IMR-90 (cell line): Measurements from ENCODE around the gene CLDN18. TPM values are rescaled to one million over a fixed set of nuclear protein-coding genes. Genes with fewer than 3 reads are reported as not detected.

Experiments used
- ATAC-seq: fragments of 200-7000 bp; cut with Tn5 transposase; 2 replicates; pipeline ENCODE4 v1.9.1; 2020; ENCODE audit warnings: low read depth, mild to moderate bottlenecking, moderate library complexity
- BruUV-seq: library from RNA; stranded (reverse); fragments of 400-500 nt; replicated peaks from 2 replicates; lab custom pipeline; 2021; lab: Mats Ljungman, UMichigan
- CTCF ChIA-PET: fragments of 300-600 bp; formaldehyde crosslinking; extraction: SDS; loops from one replicate; lab custom pipeline; 2021; ENCODE audit warnings: antibody characterized with exemption; lab: Yijun Ruan, JAX
- POLR2A ChIA-PET: fragments of 300-600 bp; sonication (Branson Sonifier 250); formaldehyde crosslinking; loops from one replicate; lab custom pipeline; 2022; ENCODE audit warnings: antibody characterized with exemption; ENCODE audit not compliant: unreplicated experiment; lab: Charles Lee
- DNase-seq: peaks from one replicate; pipeline ENCODE4 v3.0.0; 2013
- H2AFZ ChIP-seq: replicated peaks from 2 replicates; pipeline ENCODE3; 2013; ENCODE audit warnings: low read length, mild to moderate bottlenecking; ENCODE audit not compliant: poor library complexity
- H2AK5ac ChIP-seq: 2 replicates; pipeline ENCODE4 v1.6.1; 2013; ENCODE audit warnings: low read depth, low read length, inconsistent platforms
- H2AK9ac ChIP-seq: replicated peaks from 2 replicates; pipeline ENCODE3; 2013; ENCODE audit warnings: mild to moderate bottlenecking, low read depth, low read length, moderate library complexity; ENCODE audit not compliant: poor library complexity
- H2BK120ac ChIP-seq: 2 replicates; pipeline ENCODE4 v1.6.1; 2013; ENCODE audit warnings: low read depth, low read length, inconsistent platforms
- H2BK15ac ChIP-seq: 3 replicates; pipeline ENCODE4 v1.6.1; 2013; ENCODE audit warnings: low read depth, low read length, inconsistent platforms
- H2BK20ac ChIP-seq: 2 replicates; pipeline ENCODE4 v1.6.1; 2013; ENCODE audit warnings: low read depth, mild to moderate bottlenecking, inconsistent platforms, low read length, moderate library complexity
- H2BK5ac ChIP-seq: 2 replicates; pipeline ENCODE4 v1.6.1; 2013; ENCODE audit warnings: mild to moderate bottlenecking, low read depth, low read length, inconsistent platforms; ENCODE audit not compliant: poor library complexity, severe bottlenecking
- H3K14ac ChIP-seq: replicated peaks from 2 replicates; pipeline ENCODE4 v1.6.1; 2013; ENCODE audit warnings: low read depth, low read length, inconsistent platforms
- H3K18ac ChIP-seq: 2 replicates; pipeline ENCODE4 v1.6.1; 2013; ENCODE audit warnings: low read depth, low read length, control low read depth
- H3K23ac ChIP-seq: 2 replicates; pipeline ENCODE4 v1.6.1; 2013; ENCODE audit warnings: low read depth, low read length, inconsistent platforms
- H3K27ac ChIP-seq: 2 replicates; pipeline ENCODE4 v1.5.1; 2013; ENCODE audit warnings: mild to moderate bottlenecking, control low read depth, low read length; ENCODE audit not compliant: insufficient read depth
- H3K27me3 ChIP-seq: 2 replicates; pipeline ENCODE4 v1.6.1; 2013; ENCODE audit warnings: low read length; ENCODE audit not compliant: control insufficient read depth, insufficient read depth
- H3K36me3 ChIP-seq: 2 replicates; pipeline ENCODE4 v1.6.1; 2013; ENCODE audit warnings: low read length, mixed read lengths; ENCODE audit not compliant: control insufficient read depth, insufficient read depth
- H3K4ac ChIP-seq: 2 replicates; pipeline ENCODE4 v1.6.1; 2013; ENCODE audit warnings: low read depth, low read length, inconsistent platforms
- H3K4me1 ChIP-seq: 2 replicates; pipeline ENCODE4 v1.6.1; 2013; ENCODE audit warnings: low read length, mixed read lengths; ENCODE audit not compliant: control insufficient read depth, insufficient read depth
- H3K4me2 ChIP-seq: 2 replicates; pipeline ENCODE4 v1.6.1; 2013; ENCODE audit warnings: low read depth, mild to moderate bottlenecking, control low read depth, low read length, moderate library complexity
- H3K4me3 ChIP-seq: 2 replicates; pipeline ENCODE4 v1.5.1; 2013; ENCODE audit warnings: low read depth, mild to moderate bottlenecking, control low read depth, low read length, moderate library complexity; ENCODE audit not compliant: insufficient read depth
- H3K56ac ChIP-seq: 2 replicates; pipeline ENCODE4 v1.6.1; 2013; ENCODE audit warnings: low read length, inconsistent platforms; ENCODE audit not compliant: insufficient read depth; ENCODE audit errors: extremely low read depth
- H3K79me1 ChIP-seq, 2 experiments: 2 replicates each; pipeline ENCODE4 v1.6.1; 2013; ENCODE audit warnings: low read length in 2 of 2, inconsistent platforms in 1 of 2, low read depth in 1 of 2
- H3K9ac ChIP-seq: 2 replicates; pipeline ENCODE4 v1.6.1; 2013; ENCODE audit warnings: low read depth, low read length, control low read depth
- H3K9me1 ChIP-seq: 2 replicates; pipeline ENCODE4 v1.6.1; 2013; ENCODE audit warnings: low read length, inconsistent platforms; ENCODE audit not compliant: insufficient read depth
- H3K9me3 ChIP-seq: 2 replicates; pipeline ENCODE4 v1.6.1; 2013; ENCODE audit warnings: low read length; ENCODE audit not compliant: control insufficient read depth, insufficient read depth
- H4K20me1 ChIP-seq: 2 replicates; pipeline ENCODE4 v1.6.1; 2013; ENCODE audit warnings: low read length, inconsistent platforms; ENCODE audit not compliant: insufficient read depth
- H4K5ac ChIP-seq: 2 replicates; pipeline ENCODE4 v1.6.1; 2013; ENCODE audit warnings: mild to moderate bottlenecking, low read depth, low read length, control low read depth
- H4K8ac ChIP-seq, 2 experiments: 2 replicates each; pipeline ENCODE4 v1.6.1; 2013; ENCODE audit warnings: low read depth in 2 of 2, low read length in 2 of 2, control low read depth in 1 of 2, inconsistent platforms in 1 of 2
- H4K91ac ChIP-seq: 2 replicates; pipeline ENCODE4 v1.6.1; 2013; ENCODE audit warnings: low read depth, low read length, inconsistent platforms; ENCODE audit not compliant: insufficient read depth
- BHLHE40 ChIP-seq: fragments of 150-350 bp; IDR thresholded peaks from 2 replicates; pipeline ENCODE4 v1.6.1; 2016; ENCODE audit warnings: mild to moderate bottlenecking, low read depth, low read length
- CEBPB ChIP-seq: IDR thresholded peaks from 2 replicates; pipeline ENCODE4 v1.6.1; 2012; ENCODE audit warnings: low read depth, low read length, improper control_type of control experiment
- CHD1 ChIP-seq: IDR thresholded peaks from 2 replicates; pipeline ENCODE4 v1.6.1; 2012; ENCODE audit warnings: low read depth, low read length, improper control_type of control experiment
- CTCF ChIP-seq: conservative IDR thresholded peaks from 2 replicates; pipeline ENCODE4 v1.5.1; 2012; ENCODE audit warnings: mild to moderate bottlenecking, low read depth, low read length, improper control_type of control experiment
- ELK1 ChIP-seq: fragments of 150-350 bp; IDR thresholded peaks from 2 replicates; pipeline ENCODE4 v1.6.1; 2016; ENCODE audit warnings: low read depth, mild to moderate bottlenecking, low read length, moderate library complexity, borderline replicate concordance
- FOS ChIP-seq: fragments of 150-350 bp; IDR thresholded peaks from 2 replicates; pipeline ENCODE4 v1.6.1; 2016; ENCODE audit warnings: low read depth, low read length
- MAFK ChIP-seq: IDR thresholded peaks from 2 replicates; pipeline ENCODE4 v1.6.1; 2012; ENCODE audit warnings: low read depth, low read length, improper control_type of control experiment
- MAZ ChIP-seq: IDR thresholded peaks from 2 replicates; pipeline ENCODE4 v1.6.1; 2012; ENCODE audit warnings: low read depth, mild to moderate bottlenecking, low read length, improper control_type of control experiment, moderate library complexity, borderline replicate concordance
- MXI1 ChIP-seq: IDR thresholded peaks from 2 replicates; pipeline ENCODE4 v1.6.1; 2012; ENCODE audit warnings: low read depth, mild to moderate bottlenecking, low read length, moderate library complexity, borderline replicate concordance
- NFE2L2 ChIP-seq: fragments of 150-350 bp; IDR thresholded peaks from 2 replicates; pipeline ENCODE4 v1.6.1; 2016; ENCODE audit warnings: low read depth, mild to moderate bottlenecking, low read length
- POLR2A ChIP-seq: IDR thresholded peaks from 2 replicates; pipeline ENCODE4 v1.6.1; 2012; ENCODE audit warnings: mild to moderate bottlenecking, low read depth, low read length
- RAD21 ChIP-seq: IDR thresholded peaks from 2 replicates; pipeline ENCODE4 v1.6.1; 2012; ENCODE audit warnings: low read length, improper control_type of control experiment
- RCOR1 ChIP-seq: IDR thresholded peaks from 2 replicates; pipeline ENCODE4 v1.6.1; 2012; ENCODE audit warnings: mild to moderate bottlenecking, low read length, improper control_type of control experiment; ENCODE audit not compliant: insufficient replicate concordance
- RFX5 ChIP-seq: IDR thresholded peaks from 2 replicates; pipeline ENCODE4 v1.8.0; 2012; ENCODE audit warnings: low read depth, mild to moderate bottlenecking, low read length, moderate library complexity
- SMC3 ChIP-seq: fragments of 150-350 bp; IDR thresholded peaks from 2 replicates; pipeline ENCODE4 v1.6.1; 2016; ENCODE audit warnings: low read depth, mild to moderate bottlenecking, antibody characterized with exemption, low read length, moderate library complexity
- USF2 ChIP-seq: fragments of 150-350 bp; IDR thresholded peaks from 2 replicates; pipeline ENCODE4 v1.6.1; 2017; ENCODE audit warnings: mild to moderate bottlenecking, antibody characterized with exemption, low read length, low read depth
- WGBS, 2 experiments: methylation state at CpG; one replicate each; pipeline versions ENCODE4 v1.1.5 to v1.1.7; 2013; ENCODE audit warnings: missing lambda C conversion rate in 2 of 2; ENCODE audit not compliant: insufficient read length in 1 of 2; ENCODE audit errors: extremely low coverage in 2 of 2; 5-methylcytosine and 5-hydroxymethylcytosine counted together
- dilution Hi-C: fragments of 300-500 bp; cut with HindIII; formaldehyde crosslinking; loops from one replicate; pipeline ENCODE4 v1.14.3; 2018; ENCODE audit warnings: low sequenced_read_pairs; ENCODE audit not compliant: unreplicated experiment
- in situ Hi-C: fragments of 300-500 bp; cut with MboI; formaldehyde crosslinking; loops from 3 replicates; pipeline ENCODE4 v1.14.3; 2019; ENCODE audit warnings: low sequenced_read_pairs, inconsistent platforms, mixed read lengths
- intact Hi-C: fragments of 100-400 bp; cut with micrococcal nuclease; formaldehyde crosslinking; loops from 2 replicates; pipeline ENCODE4 v1.10.0; 2022
- polyA plus RNA-seq, 3 experiments: library from polyadenylated mRNA; depleted of rRNA; stranded (reverse); fragments of >200 nt; gene quantifications; 2 replicates each; pipeline ENCODE4 v1.2.3, GENCODE V29; 2012; ENCODE audit warnings: low replicate concordance in 1 of 3
- total RNA-seq: library from RNA; depleted of rRNA; stranded (reverse); fragments of >200 nt; gene quantifications from 2 replicates; pipeline ENCODE4 v1.2.3, GENCODE V29; 2012

CLDN18 gene
- total and polyA plus RNA-seq, 2 of the 4 experiments (the other 2 are of a cell fraction): not detected

- no peak overlapping the region for H2AFZ ChIP-seq
- no peak overlapping the region for H3K27ac ChIP-seq
- H3K9me3 ChIP-seq: no peaks in the 10 kb centered on the region
- peaks cover 11% of the 10 kb centered on the region; the same call in 1 of the 2 replicates for H4K20me1 ChIP-seq
- WGBS, 2 experiments: no CpG with 5 or more reads among the region's 2 CpGs
- H3K4me2 ChIP-seq: no peak overlapping the region
- H2BK20ac ChIP-seq: no peak overlapping the region
- ATAC-seq: no peak
- H3K9me1 ChIP-seq: peaks cover 10% of the 10 kb centered on the region; the same call in 1 of the 2 replicates
- no peaks in the 10 kb centered on the region for H3K27me3 ChIP-seq
- H3K4me3 ChIP-seq: no peak overlapping the region
- no peak overlapping the region for H4K5ac ChIP-seq
- H3K79me1 ChIP-seq: peaks cover 4 to 23% of the 10 kb centered on the region in 2 experiments; a peak in 3 of 4 replicates
- H2BK5ac ChIP-seq: no peak overlapping the region
- no peak overlapping the region for H3K23ac ChIP-seq
- no peak overlapping the region for H3K56ac ChIP-seq
- H4K8ac ChIP-seq: no peak overlapping the region
- H3K18ac ChIP-seq: no peak overlapping the region
- H3K4me1 ChIP-seq: peaks cover 18% of the 10 kb centered on the region
- intact Hi-C loops: loop anchor here (10.0 kb wide), 1 partner anchor 184 kb away; no protein-coding TSS in a partner anchor
- in situ Hi-C loops: loop anchor here (10.0 kb wide), 1 partner anchor 864 kb away; no protein-coding TSS in a partner anchor
- H3K36me3 ChIP-seq: peaks cover 32% of the 10 kb centered on the region
- no TSS peak for BruUV-seq
- DNase-seq: no peak
- H2AK5ac ChIP-seq: no peak overlapping the region
- TF ChIP-seq SMC3 (no peak), ELK1 (no peak), CTCF (no peak), RAD21 (no peak), MAZ (no peak), RCOR1 (no peak), BHLHE40 (no peak), FOS (no peak), NFE2L2 (no peak), RFX5 (no peak), POLR2A (no peak), CHD1 (no peak), CEBPB (no peak), USF2 (no peak), MXI1 (no peak), MAFK (no peak)
- H4K91ac ChIP-seq: no peak overlapping the region
- dilution Hi-C loops: no loop called here
- H3K14ac ChIP-seq: no peak overlapping the region
- no peak overlapping the region for H2AK9ac ChIP-seq
- no peak overlapping the region for H3K9ac ChIP-seq
- POLR2A ChIA-PET: no interaction called here
- no peak overlapping the region; the same call in 2 of the 3 replicates for H2BK15ac ChIP-seq
- no peak overlapping the region for H2BK120ac ChIP-seq
- no peak overlapping the region for H3K4ac ChIP-seq
- CTCF ChIA-PET: interaction anchor here (4.0 kb wide), 1 partner anchor 8 kb away, joined by 13 read pairs; no protein-coding TSS in a partner anchor
These were observed 50.8 kb downstream of the CLDN18 start for GRCh38 chr3:138060792-138061191.
